Kidney (tissue), 14 donors: ENCODE results near the gene CLEC9A. TPM values are rescaled to one million over a fixed set of nuclear protein-coding genes. Genes with fewer than 3 reads are reported as not detected.

Source experiments
- DNase-seq, 5 donors: peaks; one replicate each; pipeline ENCODE4 v3.0.0-alpha.2; 2013 to 2020
- FAIRE-seq: peaks from 2 replicates; lab custom pipeline; 2012; peaks lifted over from hg19 to GRCh38; lab: Jason Lieb, UNC
- H3K27ac ChIP-seq, 2 donors: one replicate each; pipeline ENCODE4 v1.7.0; 2013; ENCODE audit warnings: low read depth in 2 of 2, low read length in 2 of 2, inconsistent platforms in 1 of 2
- H3K27me3 ChIP-seq: one replicate; pipeline ENCODE4 v1.7.1; 2013; ENCODE audit warnings: low read length, inconsistent platforms; ENCODE audit not compliant: control insufficient read depth, insufficient read depth
- H3K36me3 ChIP-seq, 3 donors: one replicate each; pipeline versions ENCODE4 v1.7.0 to v1.7.1; 2013; ENCODE audit warnings: low read length in 3 of 3, control low read depth in 1 of 3, inconsistent platforms in 1 of 3; ENCODE audit not compliant: insufficient read depth in 3 of 3, control insufficient read depth in 2 of 3
- H3K4me1 ChIP-seq, 3 donors: one replicate each; pipeline versions ENCODE4 v1.7.0 to v1.7.1; 2013; ENCODE audit warnings: low read length in 3 of 3, inconsistent platforms in 1 of 3, low read depth in 1 of 3; ENCODE audit not compliant: control insufficient read depth in 2 of 3, insufficient read depth in 2 of 3
- H3K4me3 ChIP-seq, 3 donors: one replicate each; pipeline versions ENCODE4 v1.7.0 to v1.8.1; 2013; ENCODE audit warnings: low read length in 3 of 3, control low read depth in 1 of 3, inconsistent platforms in 1 of 3
- H3K9ac ChIP-seq, 3 donors: one replicate each; pipeline versions ENCODE4 v1.7.0 to v1.7.1; 2013; ENCODE audit warnings: low read length in 3 of 3, control low read depth in 1 of 3, inconsistent platforms in 1 of 3
- H3K9me3 ChIP-seq, 3 donors: one replicate each; pipeline versions ENCODE4 v1.7.0 to v1.7.1; 2013; ENCODE audit warnings: low read length in 3 of 3, control low read depth in 1 of 3, inconsistent platforms in 1 of 3; ENCODE audit not compliant: control insufficient read depth in 2 of 3, insufficient read depth in 1 of 3
- intact Hi-C: fragments of 100-400 bp; cut with DNase I; formaldehyde crosslinking; loops from one replicate; pipeline ENCODE4 v1.11.1; 2022
- polyA plus RNA-seq: library from polyadenylated mRNA; stranded (reverse); fragments of 350-450 nt; fragmentation: Illumina TruSeq; extraction: RNeasy Lipid Tissue Mini Kit (QIAGEN cat#74804); gene quantifications from one replicate; pipeline ENCODE4 v1.2.3, GENCODE V29; 2014; ENCODE audit warnings: low read depth, low replicate concordance; ENCODE audit not compliant: insufficient read depth
- total RNA-seq: library from RNA; stranded (reverse); fragmentation: NEBNext Ultra II Directional; extraction: Animal tissue kit (Norgen Biotek cat#: 25700); gene quantifications from one replicate; pipeline ENCODE4 v1.2.1, GENCODE V29; 2021
- TF ChIP-seq, protein P1 (sequence below): IDR thresholded peaks from 3 replicates; pipeline ENCODE4 v1.5.1; 2012; ENCODE audit warnings: mild to moderate bottlenecking, moderate library complexity, borderline replicate concordance; ENCODE audit not compliant: insufficient read depth; ENCODE audit errors: extremely low read depth
- donor health status: control.
- donor health status: control.
- donor health status: control.
- donor health status: control.
- donor health status: control.
- donor health status: DM: yes; HTN: yes; CAD: no.
- donor health status: Normal renal cell carcinoma (clear cell type).

The CLEC9A gene
- total and polyA plus RNA-seq, 2 donors from 2014 or later: 0.57 TPM; not detected in 1

DNA sequence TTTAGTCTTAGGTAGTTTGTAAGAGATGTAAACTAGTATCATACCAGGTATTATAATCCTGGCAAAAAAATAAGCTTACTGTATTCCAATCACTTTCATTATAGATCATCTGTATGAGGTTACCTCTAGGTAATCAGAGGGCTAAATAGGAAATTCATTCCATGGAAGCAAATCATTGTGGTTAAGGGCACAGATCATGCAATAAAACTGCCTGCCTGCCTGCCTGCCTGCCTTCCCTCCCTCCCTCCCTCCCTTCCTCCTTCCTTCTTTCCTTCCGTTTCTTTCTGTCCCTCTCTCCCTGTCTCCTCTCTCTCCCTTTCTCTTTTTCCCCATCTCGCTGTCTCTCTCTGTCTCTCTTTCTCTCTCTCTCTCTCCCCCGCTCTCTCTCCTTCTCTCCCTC, 3.2 kb upstream of the CLEC9A start:
- Histone ChIP-seq H3K9ac (no peak overlapping the region), H3K27me3 (no peaks in the 10 kb centered on the region), H3K4me3 (no peak overlapping the region), H3K36me3 (no peaks in the 10 kb centered on the region), H3K9me3 (no peaks in the 10 kb centered on the region), H3K4me1 (no peaks in the 10 kb centered on the region), H3K27ac (no peak overlapping the region)
- no peak for DNase-seq
- intact Hi-C loops: no loop called here
- TF ChIP-seq, protein P1, sequence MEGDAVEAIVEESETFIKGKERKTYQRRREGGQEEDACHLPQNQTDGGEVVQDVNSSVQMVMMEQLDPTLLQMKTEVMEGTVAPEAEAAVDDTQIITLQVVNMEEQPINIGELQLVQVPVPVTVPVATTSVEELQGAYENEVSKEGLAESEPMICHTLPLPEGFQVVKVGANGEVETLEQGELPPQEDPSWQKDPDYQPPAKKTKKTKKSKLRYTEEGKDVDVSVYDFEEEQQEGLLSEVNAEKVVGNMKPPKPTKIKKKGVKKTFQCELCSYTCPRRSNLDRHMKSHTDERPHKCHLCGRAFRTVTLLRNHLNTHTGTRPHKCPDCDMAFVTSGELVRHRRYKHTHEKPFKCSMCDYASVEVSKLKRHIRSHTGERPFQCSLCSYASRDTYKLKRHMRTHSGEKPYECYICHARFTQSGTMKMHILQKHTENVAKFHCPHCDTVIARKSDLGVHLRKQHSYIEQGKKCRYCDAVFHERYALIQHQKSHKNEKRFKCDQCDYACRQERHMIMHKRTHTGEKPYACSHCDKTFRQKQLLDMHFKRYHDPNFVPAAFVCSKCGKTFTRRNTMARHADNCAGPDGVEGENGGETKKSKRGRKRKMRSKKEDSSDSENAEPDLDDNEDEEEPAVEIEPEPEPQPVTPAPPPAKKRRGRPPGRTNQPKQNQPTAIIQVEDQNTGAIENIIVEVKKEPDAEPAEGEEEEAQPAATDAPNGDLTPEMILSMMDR: no peak
- FAIRE-seq: no peak

DNA sequence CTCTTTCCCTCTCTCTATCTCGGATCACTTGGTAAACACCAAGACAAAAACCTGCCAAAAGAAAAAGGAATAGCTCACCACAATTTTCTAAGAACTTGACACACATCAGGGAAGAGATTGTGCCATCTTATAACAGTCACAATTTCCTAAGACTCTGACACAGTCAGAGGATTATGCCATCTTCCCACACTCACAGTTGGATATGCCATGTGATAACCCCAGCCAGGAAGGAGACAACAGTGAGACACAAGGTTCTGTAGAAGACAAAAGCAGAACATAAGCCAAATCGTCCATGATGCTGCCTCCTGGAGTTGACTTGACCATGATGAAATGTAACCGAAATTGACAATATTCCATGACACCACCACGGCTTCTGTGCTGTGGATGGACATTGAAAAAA, 2.8 kb upstream of the CLEC9A start:
- H3K9ac ChIP-seq: no peak overlapping the region
- no peaks in the 10 kb centered on the region for H3K4me1 ChIP-seq
- TF ChIP-seq, protein P1: no peak
- H3K9me3 ChIP-seq: no peaks in the 10 kb centered on the region
- no peaks in the 10 kb centered on the region for H3K36me3 ChIP-seq
- intact Hi-C loops: no loop called here
- DNase-seq: no peak
- no peaks in the 10 kb centered on the region for H3K27me3 ChIP-seq
- no peak for FAIRE-seq
- H3K27ac ChIP-seq: no peak overlapping the region
- no peak overlapping the region for H3K4me3 ChIP-seq

DNA sequence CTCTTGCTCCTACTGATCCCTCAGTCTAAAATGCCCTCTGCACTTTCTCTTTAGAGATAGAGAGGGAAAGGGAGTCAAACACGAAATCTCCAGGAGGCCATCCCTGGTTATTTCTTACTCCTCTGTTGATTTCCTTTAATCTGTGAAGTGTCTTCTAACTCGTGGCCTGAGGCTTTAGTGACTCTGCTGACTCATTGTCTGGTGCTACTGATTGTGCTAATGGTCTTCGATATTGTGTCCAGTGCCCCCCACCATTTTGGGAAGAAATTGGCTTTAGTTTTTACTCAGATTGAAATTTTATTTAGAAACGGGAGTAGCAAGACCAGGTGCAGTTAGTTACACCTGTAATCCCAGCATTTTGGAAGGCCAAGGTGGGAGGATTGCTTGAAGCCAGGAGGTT, 839 bp downstream of the CLEC9A start:
- no peaks in the 10 kb centered on the region for H3K27me3 ChIP-seq
- TF ChIP-seq, protein P1: no peak
- intact Hi-C loops: no loop called here
- no peak overlapping the region for H3K27ac ChIP-seq
- no peaks in the 10 kb centered on the region for H3K4me1 ChIP-seq
- no peak overlapping the region for H3K4me3 ChIP-seq
- DNase-seq (no peak), FAIRE-seq (no peak)
- no peaks in the 10 kb centered on the region for H3K36me3 ChIP-seq
- no peak overlapping the region for H3K9ac ChIP-seq
- H3K9me3 ChIP-seq: no peaks in the 10 kb centered on the region

DNA sequence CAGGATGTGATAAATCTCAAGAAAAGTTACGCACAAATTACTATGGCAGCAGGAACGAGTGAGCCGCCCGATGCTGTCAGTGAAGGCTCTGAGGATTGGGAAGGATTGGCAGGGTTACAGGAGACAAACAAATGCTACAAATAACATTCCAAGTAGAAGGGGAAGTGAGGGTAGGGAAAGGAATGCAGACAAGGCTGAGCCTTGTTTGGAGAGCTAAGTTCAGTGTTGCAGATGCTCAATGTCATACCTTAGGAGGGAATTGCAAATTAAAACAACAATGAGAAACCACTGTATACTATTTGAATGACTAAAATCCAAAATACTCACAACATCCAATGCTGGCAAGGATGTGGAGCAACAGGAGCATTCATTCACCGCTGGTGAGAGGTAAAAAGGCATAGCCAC, 1.3 kb downstream of the CLEC9A start:
- intact Hi-C loops: no loop called here
- TF ChIP-seq, protein P1: no peak
- Histone ChIP-seq H3K4me3 (no peak overlapping the region), H3K36me3 (no peaks in the 10 kb centered on the region), H3K9ac (no peak overlapping the region), H3K4me1 (no peaks in the 10 kb centered on the region), H3K27me3 (no peaks in the 10 kb centered on the region), H3K9me3 (no peaks in the 10 kb centered on the region), H3K27ac (no peak overlapping the region)
- FAIRE-seq: no peak
- no peak for DNase-seq
